HEK293T (cell line): ENCODE measurements around the gene FAM181B.
A peak's percentile ranks its signal among the peaks of the same experiment; 100 is the strongest.
"Not testable (repeated sequence)": the region's sequence is repeated elsewhere in the genome, so short reads cannot be mapped to it uniquely, and the experiment has no call there.

ENCODE experiments used
- CTCF ChIA-PET: fragments of 350-600 bp; formaldehyde crosslinking; extraction: SDS; loops from one replicate; lab custom pipeline; 2021; ENCODE audit warnings: antibody characterized with exemption, inconsistent platforms; lab: Yijun Ruan, JAX
- POLR2A ChIA-PET: fragments of 350-600 bp; formaldehyde crosslinking; extraction: SDS; loops from one replicate; lab custom pipeline; 2020; ENCODE audit warnings: antibody characterized with exemption, inconsistent platforms; lab: Yijun Ruan, JAX
- DNase-seq: peaks from one replicate; pipeline ENCODE4 v3.0.0; 2012; ENCODE audit warnings: mixed read lengths; ENCODE audit errors: extremely low spot score
- ARNT ChIP-seq: fragments of 450-650 bp; IDR thresholded peaks from 2 replicates; pipeline ENCODE4 v1.6.1; 2017; ENCODE audit warnings: mild to moderate bottlenecking
- BHLHE40 ChIP-seq: fragments of 450-650 bp; IDR thresholded peaks from 2 replicates; pipeline ENCODE4 v1.6.1; 2016; ENCODE audit warnings: mild to moderate bottlenecking, moderate library complexity, borderline replicate concordance
- CTBP1 ChIP-seq: fragments of 450-650 bp; IDR thresholded peaks from 2 replicates; pipeline ENCODE4 v1.6.1; 2016; ENCODE audit warnings: borderline replicate concordance
- ELF4 ChIP-seq: fragments of 450-650 bp; IDR thresholded peaks from 2 replicates; pipeline ENCODE4 v1.6.1; 2017; ENCODE audit warnings: antibody characterized with exemption
- FOXA1 ChIP-seq: fragments of 450-650 bp; IDR thresholded peaks from 2 replicates; pipeline ENCODE4 v1.6.1; 2016; ENCODE audit warnings: mild to moderate bottlenecking
- FOXK2 ChIP-seq: fragments of 450-650 bp; IDR thresholded peaks from 2 replicates; pipeline ENCODE4 v1.6.1; 2016; ENCODE audit warnings: mild to moderate bottlenecking
- FOXM1 ChIP-seq: fragments of 450-650 bp; IDR thresholded peaks from 2 replicates; pipeline ENCODE4 v1.6.1; 2017; ENCODE audit warnings: mild to moderate bottlenecking, borderline replicate concordance
- HDGF ChIP-seq: fragments of 450-650 bp; IDR thresholded peaks from 2 replicates; pipeline ENCODE4 v1.6.1; 2017; ENCODE audit warnings: antibody characterized with exemption, borderline replicate concordance
- L3MBTL2 ChIP-seq: fragments of 450-650 bp; conservative IDR thresholded peaks from 2 replicates; pipeline ENCODE4 v1.6.1; 2016; ENCODE audit warnings: mild to moderate bottlenecking
- LEF1 ChIP-seq: fragments of 450-650 bp; IDR thresholded peaks from 2 replicates; pipeline ENCODE4 v1.6.1; 2017; ENCODE audit warnings: mild to moderate bottlenecking, borderline replicate concordance
- NFRKB ChIP-seq: fragments of 450-650 bp; IDR thresholded peaks from 2 replicates; pipeline ENCODE4 v1.6.1; 2016; ENCODE audit warnings: mild to moderate bottlenecking, moderate library complexity
- SP1 ChIP-seq: fragments of 450-650 bp; IDR thresholded peaks from 2 replicates; pipeline ENCODE4 v1.6.1; 2017
- SUZ12 ChIP-seq: fragments of 450-650 bp; IDR thresholded peaks from 2 replicates; pipeline ENCODE4 v1.6.1; 2016; ENCODE audit warnings: mild to moderate bottlenecking
- TARDBP ChIP-seq: fragments of 450-650 bp; IDR thresholded peaks from 2 replicates; pipeline ENCODE4 v1.6.1; 2016
- ZNF384 ChIP-seq: fragments of 450-650 bp; IDR thresholded peaks from 2 replicates; pipeline ENCODE4 v1.6.1; 2016
- TF ChIP-seq, protein P1 (sequence below): fragments of 450-650 bp; IDR thresholded peaks from 2 replicates; pipeline ENCODE4 v1.6.1; 2016

Gene FAM181B

DNA sequence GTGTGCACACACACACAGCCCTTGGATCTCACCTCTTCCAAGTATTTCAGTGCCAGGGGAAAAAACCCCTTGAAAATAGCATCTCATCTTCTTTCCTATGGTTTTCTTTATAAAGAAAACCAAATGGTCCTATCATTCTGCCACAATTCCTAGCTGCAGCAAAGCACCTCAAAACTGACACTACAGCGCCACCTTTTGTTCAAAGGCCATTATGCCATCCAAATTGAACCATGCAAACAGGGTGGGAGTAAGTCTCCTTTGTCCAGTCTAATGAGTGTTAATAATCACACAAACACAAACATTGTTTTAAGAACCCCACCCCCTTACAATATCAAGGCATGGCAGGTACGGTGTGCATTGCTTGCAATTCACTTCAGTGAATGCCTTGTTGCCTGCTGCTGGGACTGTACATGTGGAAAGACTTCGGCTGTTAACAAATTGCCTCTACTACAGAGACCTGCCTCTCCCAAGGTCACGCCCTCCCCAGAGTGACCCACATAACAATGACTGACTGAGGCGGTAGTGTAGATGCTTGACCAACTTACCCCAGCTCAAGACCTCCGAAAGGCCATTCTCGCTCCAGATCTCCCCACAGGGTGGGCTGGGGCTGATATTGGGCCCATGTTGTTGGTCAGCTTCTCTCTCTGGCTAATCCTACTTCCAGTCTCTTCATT, 31.7 kb downstream of the FAM181B start:
- TF ChIP-seq FOXK2 (no peak), FOXM1 (no peak), ZNF384 (no peak), LEF1 (no peak), SUZ12 (no peak), SP1 (no peak), ELF4 (no peak), FOXA1 (no peak), TARDBP (no peak), HDGF (no peak), BHLHE40 (no peak), CTBP1 (no peak), ARNT (no peak)
- TF ChIP-seq, protein P1, sequence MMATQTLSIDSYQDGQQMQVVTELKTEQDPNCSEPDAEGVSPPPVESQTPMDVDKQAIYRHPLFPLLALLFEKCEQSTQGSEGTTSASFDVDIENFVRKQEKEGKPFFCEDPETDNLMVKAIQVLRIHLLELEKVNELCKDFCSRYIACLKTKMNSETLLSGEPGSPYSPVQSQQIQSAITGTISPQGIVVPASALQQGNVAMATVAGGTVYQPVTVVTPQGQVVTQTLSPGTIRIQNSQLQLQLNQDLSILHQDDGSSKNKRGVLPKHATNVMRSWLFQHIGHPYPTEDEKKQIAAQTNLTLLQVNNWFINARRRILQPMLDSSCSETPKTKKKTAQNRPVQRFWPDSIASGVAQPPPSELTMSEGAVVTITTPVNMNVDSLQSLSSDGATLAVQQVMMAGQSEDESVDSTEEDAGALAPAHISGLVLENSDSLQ = no peak
- peak; percentile 65 for DNase-seq
- CTCF ChIA-PET = interaction anchor here (0.6 to 2.4 kb wide), 2 partner anchors 9 to 418 kb away, joined by 8 to 10 read pairs; no protein-coding TSS in a partner anchor
- POLR2A ChIA-PET = no interaction called here

DNA sequence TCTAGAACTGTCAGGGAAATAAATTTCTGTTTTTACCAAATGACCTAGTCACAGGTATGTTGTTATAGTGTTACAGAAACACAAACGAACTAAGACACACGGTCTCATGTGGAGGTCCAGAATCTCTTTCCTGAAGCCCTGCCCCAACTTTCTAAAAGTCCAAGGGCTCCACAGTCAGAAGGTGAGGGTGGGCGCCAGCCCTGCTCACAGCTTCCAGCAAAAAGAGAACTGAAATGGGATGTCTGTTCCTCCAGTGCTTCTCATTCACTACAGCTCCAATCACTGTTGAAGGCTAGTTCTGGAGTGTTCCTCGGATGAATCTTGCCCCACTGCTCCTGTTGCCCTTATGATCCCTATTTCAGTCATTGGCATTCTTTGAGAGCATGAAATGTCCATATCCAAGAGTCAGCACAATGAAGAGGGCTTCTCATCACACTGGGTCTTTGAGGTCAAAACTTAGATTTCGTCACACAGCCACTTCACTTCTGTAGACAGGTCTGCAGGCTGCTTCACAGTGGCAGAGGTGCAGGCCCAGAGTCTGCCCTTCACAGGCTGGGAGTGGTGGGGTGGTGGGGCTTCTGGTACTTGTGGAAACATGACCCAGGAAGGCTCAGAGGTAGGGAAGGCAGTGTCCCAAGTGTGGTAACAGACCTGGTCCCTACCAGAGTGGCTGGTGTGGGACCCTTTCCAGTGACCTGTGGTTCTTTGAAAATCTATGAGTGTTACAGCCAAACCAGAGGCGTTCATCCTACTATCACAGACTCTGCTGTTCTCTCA, 34.9 kb downstream of the FAM181B start:
- no peak for TF ChIP-seq LEF1
- no peak for TF ChIP-seq ARNT
- TF ChIP-seq FOXA1 = no peak
- no peak for TF ChIP-seq FOXK2
- no peak for TF ChIP-seq SP1
- no peak for TF ChIP-seq NFRKB
- no peak for TF ChIP-seq BHLHE40
- no peak for TF ChIP-seq ZNF384
- no peak for TF ChIP-seq TARDBP
- TF ChIP-seq ELF4 = no peak
- no peak for TF ChIP-seq SUZ12
- TF ChIP-seq HDGF = no peak
- TF ChIP-seq FOXM1 = no peak
- TF ChIP-seq, protein P1 = no peak
- no peak for TF ChIP-seq CTBP1
- TF ChIP-seq L3MBTL2 = no peak
- no peak for DNase-seq
- CTCF ChIA-PET = interaction anchor here (0.8 kb wide), 1 partner anchor 10 kb away, joined by 3 read pairs; no protein-coding TSS in a partner anchor
- POLR2A ChIA-PET = no interaction called here

DNA sequence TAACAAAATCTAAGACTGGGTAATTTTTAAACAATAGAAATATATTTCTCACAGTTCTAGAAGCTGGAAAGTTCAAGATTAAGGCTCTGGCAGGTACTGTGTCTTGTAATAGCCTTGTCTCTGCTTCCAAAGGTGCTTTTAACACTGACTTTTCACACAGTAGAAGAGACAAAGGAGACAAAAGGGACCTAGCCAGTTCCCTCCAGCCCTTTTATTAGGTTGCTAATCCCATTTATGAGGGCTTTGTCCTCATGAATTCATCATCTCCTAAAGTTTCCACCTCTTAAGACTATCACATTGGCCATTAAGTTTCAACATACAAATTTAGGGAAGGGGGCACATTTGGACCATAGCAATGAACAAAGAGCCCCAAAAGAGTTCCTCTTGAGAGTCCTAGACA, 40.7 kb downstream of the FAM181B start:
- TF ChIP-seq HDGF (no peak), CTBP1 (no peak)
- TF ChIP-seq, protein P1 = no peak
- ChIA-PET CTCF (no interaction called here), POLR2A (no interaction called here)
- no peak for DNase-seq

DNA sequence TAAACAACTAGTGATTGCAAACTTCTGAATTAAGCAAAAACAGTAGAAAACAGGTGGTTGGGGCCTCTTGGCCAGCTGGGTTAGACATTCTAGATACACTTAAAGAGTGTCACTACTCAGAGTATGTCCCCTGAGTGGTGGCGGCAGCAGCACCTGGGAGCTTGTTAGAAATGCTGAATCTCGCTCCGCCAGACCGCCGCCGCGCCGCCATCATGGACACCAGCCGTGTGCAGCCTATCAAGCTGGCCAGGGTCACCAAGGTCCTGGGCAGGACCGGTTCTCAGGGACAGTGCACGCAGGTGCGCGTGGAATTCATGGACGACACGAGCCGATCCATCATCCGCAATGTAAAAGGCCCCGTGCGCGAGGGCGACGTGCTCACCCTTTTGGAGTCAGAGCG, 44.3 kb downstream of the FAM181B start:
- POLR2A ChIA-PET, DNase-seq: not testable (repeated sequence)
- CTCF ChIA-PET = interaction anchor here (0.6 kb wide), 1 partner anchor 9 kb away, joined by 3 read pairs; no protein-coding TSS in a partner anchor

DNA sequence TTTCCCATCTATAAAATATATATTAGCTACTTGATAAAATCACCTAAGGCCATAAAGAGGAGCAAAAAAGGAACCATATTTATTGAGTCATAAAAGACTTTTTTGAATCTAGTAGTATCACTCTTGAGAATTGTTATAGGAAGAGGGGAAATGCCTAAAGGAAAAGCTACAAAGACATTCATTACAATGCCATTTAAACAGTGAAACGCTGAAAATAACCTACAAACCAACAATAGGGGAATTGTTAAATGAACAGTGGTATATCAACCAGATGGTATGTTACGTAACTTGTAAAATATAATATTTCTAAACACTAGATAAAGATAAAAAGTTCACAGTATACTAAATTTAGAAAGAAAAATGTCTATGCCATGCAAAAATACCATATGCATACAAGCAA, 47.5 kb downstream of the FAM181B start:
- POLR2A ChIA-PET = no interaction called here
- CTCF ChIA-PET = interaction anchor here (5.4 kb wide), 1 partner anchor 9 kb away, joined by 37 read pairs; no protein-coding TSS in a partner anchor
- TF ChIP-seq ARNT = no peak
- no peak for TF ChIP-seq HDGF
- no peak for TF ChIP-seq LEF1
- TF ChIP-seq BHLHE40 = no peak
- TF ChIP-seq SP1 = no peak
- TF ChIP-seq NFRKB = no peak
- TF ChIP-seq L3MBTL2 = no peak
- TF ChIP-seq FOXK2 = no peak
- TF ChIP-seq ZNF384 = no peak
- TF ChIP-seq FOXM1 = no peak
- TF ChIP-seq SUZ12 = no peak
- TF ChIP-seq, protein P1 = no peak
- TF ChIP-seq TARDBP = no peak
- TF ChIP-seq ELF4 = no peak
- no peak for TF ChIP-seq FOXA1
- DNase-seq = no peak
